Right forelimb (tissue), 1 donor: ENCODE measurements around the gene THTPA.

Experiments
- DNase-seq: peaks from one replicate; pipeline ENCODE4 v3.0.0-alpha.2; 2018

The THTPA gene

DNA sequence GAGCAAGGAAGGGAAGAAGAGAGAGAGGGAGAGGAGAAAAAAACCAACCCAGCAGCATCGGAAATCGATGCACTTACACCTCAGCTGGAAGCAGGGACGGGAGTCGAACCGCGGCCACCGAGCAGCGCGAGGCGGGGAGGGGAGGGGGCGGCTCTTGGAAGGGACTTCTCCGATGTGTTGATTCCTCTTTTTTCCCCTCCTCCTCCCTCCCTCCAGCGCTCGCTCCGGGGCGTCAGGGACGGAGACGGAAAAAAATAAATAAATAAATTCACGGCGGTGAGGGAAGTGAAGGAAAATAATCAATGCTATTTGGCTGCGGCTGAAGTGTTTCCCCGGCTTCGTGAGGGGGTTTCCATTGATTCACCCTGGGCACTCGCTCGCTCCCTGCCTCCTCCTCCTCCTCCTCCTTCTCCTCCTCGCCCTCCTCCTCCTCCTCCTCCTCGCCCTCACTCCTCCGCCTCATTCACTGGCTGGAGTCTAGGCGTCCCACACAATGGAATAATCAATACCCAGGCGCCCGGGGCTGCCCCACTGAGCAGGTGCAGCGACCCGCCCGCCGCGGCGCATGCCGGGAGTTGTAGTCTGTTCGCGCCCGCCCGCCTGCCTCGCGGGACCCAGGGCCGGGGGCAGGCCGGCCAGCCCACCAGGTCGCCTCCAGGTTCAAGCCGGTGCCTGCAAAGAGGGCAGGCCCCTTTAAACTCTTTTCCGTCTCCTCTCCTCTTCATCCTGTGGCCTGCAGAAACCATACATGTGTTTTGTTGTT, 4.6 kb upstream of the THTPA start, which contains the start of gene ZFHX2:
ZFHX2 (minus strand) TSS at position 500 of the 763 bp plus-strand sequence. CDS start 16,440 bp downstream, outside the sequence.
- peak; percentile 79 for DNase-seq

DNA sequence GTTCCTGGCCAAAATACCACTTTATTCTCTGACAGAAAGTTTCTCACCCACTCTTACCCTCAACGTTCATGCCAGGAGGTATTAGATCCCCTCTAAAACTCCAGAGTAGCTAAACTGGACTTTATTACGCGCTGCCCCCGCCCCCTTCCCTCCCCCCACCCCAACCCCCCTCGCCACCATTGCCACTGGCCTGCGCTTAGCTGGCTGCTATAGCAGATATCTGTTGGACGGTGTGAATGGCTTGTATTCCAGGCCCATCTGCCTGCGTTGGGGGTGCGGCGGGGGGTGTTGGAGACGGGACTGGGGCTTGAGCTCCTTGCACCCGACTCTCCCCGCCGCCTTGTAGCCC, 564 bp upstream of the THTPA start:
- no peak for DNase-seq

DNA sequence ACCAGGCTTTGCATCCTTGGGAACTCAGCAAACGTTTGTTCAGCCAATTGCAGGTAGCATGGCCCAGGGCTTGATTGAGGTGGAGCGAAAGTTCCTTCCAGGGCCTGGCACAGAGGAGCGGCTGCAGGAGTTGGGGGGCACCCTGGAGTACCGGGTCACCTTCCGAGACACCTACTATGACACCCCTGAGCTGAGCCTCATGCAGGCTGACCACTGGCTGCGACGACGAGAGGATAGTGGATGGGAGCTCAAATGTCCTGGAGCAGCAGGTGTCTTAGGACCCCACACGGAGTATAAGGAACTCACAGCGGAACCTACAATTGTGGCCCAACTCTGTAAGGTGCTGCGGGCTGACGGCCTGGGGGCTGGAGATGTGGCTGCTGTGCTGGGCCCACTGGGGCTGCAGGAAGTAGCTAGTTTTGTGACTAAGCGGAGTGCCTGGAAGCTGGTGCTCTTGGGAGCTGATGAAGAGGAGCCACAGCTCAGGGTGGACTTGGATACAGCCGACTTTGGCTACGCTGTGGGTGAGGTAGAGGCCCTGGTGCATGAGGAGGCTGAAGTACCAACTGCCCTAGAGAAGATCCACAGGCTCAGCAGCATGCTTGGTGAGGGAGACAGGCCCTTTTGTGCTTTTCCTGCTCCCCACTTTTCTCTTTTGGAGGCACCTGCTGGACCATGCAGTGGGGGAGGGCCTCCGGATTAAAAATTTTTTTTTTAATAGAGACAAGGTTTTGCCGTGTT, 799 bp downstream of the THTPA start:
- DNase-seq, result no peak

DNA sequence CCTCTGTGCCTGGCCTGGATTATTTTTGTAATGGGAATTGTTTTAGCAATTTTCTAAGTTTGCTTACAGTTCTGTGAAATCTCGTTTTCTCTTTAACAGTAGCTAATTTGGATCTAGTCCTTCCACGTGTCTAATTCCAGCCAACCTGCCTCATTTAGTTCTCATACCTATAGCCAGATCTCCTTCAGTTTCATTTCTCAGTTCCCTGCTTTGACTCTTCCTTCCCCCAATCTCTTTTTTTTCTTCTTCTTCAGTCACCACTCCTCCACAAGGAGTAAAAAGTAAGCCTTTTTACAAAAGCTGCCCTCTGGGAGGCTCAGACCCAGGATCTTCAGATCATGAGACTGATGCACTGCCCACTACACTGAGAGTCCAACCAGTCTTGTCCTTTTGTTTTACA, 1.4 kb downstream of the THTPA start:
- DNase-seq, result no peak

- no peak for DNase-seq
These were observed 1.9 kb downstream of the THTPA start for GRCh38 chr14:23557946-23558345.

GRCh38 chr14:23558346-23559009, 2.4 kb downstream of the THTPA start:
- DNase-seq, result no peak

DNA sequence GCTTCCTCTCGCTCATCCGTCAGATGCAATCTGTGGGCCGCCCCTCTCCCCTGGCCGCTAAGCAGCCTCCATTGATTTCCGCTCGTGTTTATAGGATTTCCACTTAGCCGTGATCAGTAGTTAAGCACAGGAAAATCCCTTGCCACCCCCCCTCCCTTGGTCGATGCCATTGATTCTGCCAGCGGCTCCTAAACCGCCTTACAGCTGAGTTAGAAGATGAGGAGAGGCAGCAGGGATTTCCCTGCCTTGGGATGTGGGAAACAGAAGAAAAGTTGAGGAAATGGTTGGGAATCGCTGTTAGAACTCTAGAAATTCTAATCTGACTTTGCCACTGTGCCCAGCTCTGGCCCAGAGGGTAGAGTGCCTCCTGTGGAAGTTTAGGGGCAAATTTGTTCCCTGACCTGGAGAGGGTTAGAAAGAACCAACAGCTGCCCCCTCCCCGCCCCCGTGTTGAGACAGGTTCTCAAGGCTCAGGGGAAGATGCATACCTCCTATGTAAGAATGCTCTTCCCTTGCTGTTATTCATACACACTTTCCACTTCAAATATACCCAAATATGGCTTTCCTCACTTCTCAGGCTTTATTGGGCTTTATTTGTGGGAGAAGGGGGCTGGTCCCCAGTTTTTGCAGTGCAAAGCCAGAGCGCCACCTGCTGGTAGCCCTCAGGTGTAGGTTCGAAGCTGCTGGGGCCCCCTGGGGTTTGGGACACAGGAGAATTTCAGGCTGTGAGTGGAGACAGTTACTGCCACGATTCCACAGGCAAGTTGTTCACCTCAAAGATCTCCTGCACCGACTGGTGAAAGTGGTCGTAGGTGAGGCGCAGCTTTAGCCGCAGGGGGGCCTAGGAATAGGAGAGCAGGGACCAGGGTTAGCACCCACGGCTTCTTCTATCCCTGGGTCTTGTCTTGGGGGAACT, 3.2 kb downstream of the THTPA start:
- no peak for DNase-seq

DNA sequence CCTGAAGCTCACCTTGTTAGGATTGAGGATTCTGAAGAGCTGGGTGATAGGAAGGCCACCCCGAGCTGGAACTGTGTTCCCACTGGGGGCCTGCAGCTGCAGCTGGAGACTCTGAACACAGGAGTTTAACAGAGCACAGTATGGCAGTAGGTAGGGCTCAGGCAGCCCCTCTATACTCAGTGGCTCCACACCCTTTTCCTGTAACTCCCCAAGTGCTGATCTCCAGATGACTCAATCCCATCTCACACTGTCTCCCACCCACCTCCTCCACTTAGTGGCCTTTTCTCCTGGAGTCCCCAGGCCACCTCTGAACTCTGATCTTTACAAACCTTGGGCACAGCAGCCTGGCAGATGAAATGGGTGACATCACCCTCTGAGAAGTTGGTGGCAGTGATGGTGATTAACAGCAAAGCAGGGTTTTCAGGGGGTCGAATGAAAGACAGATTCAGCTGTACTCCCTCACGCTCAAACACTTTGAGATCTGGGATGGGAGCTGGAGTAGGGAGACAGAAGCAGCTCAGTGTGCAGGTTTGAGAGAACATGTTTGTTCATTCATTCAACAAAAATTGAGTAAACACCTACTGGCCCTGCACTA, 4.0 kb downstream of the THTPA start:
- DNase-seq, result no peak

GRCh38 chr14:23561259-23561658, 5.2 kb downstream of the THTPA start:
- DNase-seq, result no peak

- DNase-seq, result no peak
These were observed 6.1 kb downstream of the THTPA start for GRCh38 chr14:23561873-23562821.

DNA sequence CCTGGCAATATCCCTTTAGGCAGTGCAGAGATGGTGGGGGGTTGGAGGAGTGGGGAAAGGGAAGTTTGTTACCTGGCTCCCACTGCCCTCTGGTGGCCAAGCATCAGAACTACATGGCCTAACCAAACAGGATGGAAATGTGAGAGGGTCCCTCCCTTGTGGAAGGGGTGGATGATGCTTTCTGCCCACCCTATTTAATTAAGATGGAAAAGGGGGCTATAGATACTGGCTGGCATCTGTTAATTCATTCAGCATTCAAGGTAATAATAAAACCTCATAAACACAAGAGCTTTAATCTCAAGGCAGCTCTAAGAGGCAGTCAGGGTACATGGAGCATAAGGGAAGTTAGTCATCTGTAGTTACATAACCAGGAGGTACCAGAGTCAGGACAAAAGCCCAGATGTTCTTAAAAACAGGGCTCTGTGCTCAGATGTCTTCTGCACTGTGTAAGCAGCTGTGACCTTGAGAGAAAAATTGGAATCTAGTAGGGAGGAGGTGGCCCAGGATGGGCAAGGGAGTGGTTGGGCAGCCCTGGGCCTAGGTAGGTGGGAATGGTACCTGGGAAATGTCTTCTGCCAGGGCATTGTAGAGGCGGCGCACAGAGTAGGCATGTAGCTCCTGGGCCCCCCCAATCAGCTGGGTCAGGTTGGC, 6.9 kb downstream of the THTPA start:
- DNase-seq, result no peak

DNA sequence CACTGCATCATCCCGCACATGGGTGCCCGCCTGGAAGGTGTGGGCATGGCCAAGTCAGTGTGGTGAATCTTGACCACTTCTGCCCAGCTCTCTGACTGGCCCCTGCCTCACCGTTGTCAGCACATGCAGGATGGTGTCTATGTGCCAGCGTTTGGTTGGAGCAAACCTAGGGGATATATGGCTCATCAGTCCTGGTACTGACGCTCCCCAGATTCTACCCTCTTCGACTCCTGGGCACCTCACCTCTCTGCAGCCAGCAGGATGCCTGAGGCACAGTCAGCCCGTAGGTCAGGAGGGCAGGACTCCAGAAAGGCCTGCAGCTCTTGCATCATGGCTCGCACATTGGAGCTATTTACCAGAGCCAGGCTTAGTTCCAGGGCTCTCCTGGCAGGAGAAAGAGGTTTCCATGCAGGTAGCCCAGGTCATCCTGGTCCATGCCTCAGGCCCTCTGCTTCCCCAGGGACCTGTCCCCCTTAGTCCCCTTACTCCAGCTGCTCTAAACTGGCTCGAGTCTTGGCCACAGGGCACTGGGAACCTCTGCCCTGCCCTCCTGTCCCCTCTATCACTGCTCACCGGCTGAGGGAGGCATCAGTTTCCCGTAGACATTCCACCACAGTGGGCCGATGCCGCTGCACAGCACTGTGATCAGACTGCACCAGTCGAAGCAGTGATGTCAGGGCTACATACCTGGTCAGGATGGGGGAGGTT, 7.6 kb downstream of the THTPA start:
- DNase-seq, result no peak

DNA sequence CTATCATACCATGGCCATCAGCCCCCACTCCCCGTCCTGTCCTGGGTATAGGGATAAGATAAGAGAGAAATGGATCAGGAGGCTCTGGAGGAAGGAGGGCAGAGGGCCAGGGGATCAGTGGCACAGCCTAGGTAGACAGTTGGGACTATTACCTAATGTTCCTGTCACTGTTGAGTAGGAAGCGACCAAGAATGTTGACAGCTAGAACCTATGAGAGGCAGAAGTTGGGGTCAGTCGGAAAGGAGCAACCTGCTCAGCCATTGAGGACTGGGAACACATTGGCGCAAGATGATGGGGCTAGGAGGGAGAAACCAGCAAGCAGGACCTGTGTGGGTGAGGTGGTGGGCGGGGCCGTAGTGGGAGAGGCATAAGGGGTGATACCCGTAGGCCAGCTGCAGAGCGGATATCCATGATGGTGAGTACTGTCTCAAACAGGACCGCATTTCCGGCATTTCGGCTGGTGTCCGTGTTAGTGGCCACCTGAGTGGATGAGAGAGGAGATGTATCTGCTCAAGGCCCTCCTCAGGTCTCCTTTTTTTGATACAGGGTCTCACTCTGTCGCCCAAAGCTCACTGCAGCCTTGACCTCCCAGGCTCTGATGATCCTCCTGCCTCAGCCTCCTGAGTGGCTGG, 8.2 kb downstream of the THTPA start:
- no peak for DNase-seq

DNA sequence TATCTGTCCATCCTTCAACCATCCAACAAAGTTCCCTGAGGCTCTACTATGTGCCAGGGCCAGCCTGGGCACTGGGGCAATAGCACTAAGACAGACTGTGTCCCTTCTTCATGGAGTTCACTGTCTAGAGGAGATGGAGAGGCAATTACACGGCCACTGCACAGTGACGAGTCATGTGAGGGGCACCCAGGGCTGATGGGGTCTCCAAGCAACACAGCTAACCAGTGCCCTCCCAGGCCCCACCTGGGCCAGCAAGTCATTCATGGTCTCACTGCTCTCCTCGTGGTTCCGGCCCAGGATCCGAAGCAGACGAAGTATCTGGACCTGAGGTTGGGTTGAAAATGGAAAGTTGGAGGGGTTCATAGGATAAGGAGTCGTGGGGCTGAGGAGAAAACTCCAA, 8.8 kb downstream of the THTPA start:
- no peak for DNase-seq

GRCh38 chr14:23565626-23566025, 9.6 kb downstream of the THTPA start:
- no peak for DNase-seq

- DNase-seq, result no peak
These were observed 10.2 kb downstream of the THTPA start for GRCh38 chr14:23566112-23566777.

DNA sequence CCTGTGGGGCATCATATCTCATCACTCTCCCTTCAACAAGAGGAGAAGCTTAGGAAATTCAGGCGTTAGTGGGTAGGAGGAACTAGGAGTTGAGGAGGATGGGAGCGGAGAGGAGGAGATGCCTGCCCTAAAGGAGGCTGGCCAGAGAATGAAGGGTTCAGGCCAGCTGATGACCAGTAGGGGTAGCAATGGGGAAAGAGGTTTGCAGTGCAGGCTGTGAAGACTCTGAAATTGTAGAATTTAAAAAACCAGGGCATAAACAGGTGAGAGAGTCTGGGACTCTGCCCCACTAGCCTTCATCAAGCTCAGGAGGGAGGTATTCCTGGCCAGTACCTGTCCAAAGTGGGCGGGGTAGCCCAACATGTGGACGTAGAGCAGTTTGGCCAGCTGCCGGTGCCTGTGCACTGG, 10.7 kb downstream of the THTPA start:
- DNase-seq, result no peak

DNA sequence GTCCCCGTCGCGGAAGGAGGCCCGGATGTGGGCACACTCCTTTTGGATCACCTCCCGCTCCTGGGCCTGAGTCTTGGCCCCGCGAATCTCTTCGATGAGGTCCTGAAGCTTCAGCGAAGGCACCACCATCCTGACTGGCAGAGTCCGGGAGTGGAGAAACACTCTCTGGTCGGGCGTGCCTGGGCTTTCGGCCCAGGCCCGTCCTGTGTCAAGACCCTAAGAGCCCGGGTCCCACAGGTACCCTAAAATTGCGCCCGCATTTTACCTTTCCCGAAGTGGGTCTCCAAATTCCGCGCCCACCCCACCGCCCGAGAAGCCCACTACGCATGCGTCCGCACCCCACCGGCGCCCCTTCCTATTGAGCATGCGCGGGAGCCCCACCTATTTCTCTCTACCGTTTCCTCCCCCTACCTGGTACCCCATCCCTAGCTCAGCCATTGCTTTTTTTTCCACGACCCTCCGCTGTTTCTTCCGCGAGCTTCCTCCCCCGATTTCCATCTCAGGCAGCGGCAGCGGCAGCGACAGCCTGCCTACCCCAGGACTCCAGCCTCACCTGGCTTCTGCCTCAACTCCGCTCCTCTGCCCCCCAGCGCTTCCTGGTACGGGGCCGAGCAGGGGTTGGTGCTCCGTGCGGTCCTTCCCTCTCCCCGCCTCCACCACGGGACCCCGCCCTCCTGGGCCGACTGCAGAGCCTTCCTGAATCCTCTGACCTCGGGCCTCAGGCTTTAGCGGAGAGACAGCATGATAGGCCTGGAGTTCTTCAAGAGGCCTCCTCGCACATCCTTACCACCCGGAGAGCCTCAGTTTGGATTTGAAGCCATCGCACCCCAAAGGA, 11.3 kb downstream of the THTPA start, which contains the start of gene AP1G2:
AP1G2 (minus strand) TSS at position 606 of the 835 bp plus-strand sequence; CDS start at position 129, 477 bp downstream.
- DNase-seq, result peak; percentile 87
